ENCODE measurements around the gene CCM2.
A peak's percentile ranks its signal among the peaks of the same experiment; 100 is the strongest.

The CCM2 gene

GRCh38 chr7:45001826-45002225, 1.8 kb downstream of the CCM2 start:
- Histone ChIP-seq H3K79me2 (ENCODE audit: low read length) (peaks cover 66% of the 10 kb centered on the region), H3K9ac (ENCODE audit: low read length) (peak overlapping the region; percentile 67), H3K9me2 (replicated peaks; ENCODE audit: insufficient read depth, low read length) (no peaks in the 10 kb centered on the region), H3F3A (ENCODE audit: insufficient read depth, low read length) (peaks cover 44% of the 10 kb centered on the region), H3K27ac (ENCODE audit: low read length) (peak overlapping the region; percentile 96), H3K4me3 (ENCODE audit: low read length) (peak overlapping the region; percentile 92), H3K9me3 (replicated peaks; ENCODE audit: insufficient read depth, low read length) (no peaks in the 10 kb centered on the region), H2AFZ (ENCODE audit: low read length) (no peak overlapping the region), H3K36me3 (replicated peaks; ENCODE audit: insufficient read depth, low read length) (0 out of 2 replicates have a peak, but pooled peaks cover 4% of the 10 kb centered on the region), H3K4me2 (ENCODE audit: low read depth, low read length) (peak overlapping the region; percentile 86), H3K4me1 (ENCODE audit: low read length) (peaks cover 40% of the 10 kb centered on the region), H4K20me1 (ENCODE audit: insufficient read depth, low read length) (peaks cover 4% of the 10 kb centered on the region; the same call in 1 of the 2 replicates), H3K27me3 (replicated peaks; ENCODE audit: insufficient read depth, low read length) (no peaks in the 10 kb centered on the region)
- DNase-seq = no peak
- TF ChIP-seq, protein P1, sequence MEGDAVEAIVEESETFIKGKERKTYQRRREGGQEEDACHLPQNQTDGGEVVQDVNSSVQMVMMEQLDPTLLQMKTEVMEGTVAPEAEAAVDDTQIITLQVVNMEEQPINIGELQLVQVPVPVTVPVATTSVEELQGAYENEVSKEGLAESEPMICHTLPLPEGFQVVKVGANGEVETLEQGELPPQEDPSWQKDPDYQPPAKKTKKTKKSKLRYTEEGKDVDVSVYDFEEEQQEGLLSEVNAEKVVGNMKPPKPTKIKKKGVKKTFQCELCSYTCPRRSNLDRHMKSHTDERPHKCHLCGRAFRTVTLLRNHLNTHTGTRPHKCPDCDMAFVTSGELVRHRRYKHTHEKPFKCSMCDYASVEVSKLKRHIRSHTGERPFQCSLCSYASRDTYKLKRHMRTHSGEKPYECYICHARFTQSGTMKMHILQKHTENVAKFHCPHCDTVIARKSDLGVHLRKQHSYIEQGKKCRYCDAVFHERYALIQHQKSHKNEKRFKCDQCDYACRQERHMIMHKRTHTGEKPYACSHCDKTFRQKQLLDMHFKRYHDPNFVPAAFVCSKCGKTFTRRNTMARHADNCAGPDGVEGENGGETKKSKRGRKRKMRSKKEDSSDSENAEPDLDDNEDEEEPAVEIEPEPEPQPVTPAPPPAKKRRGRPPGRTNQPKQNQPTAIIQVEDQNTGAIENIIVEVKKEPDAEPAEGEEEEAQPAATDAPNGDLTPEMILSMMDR (IDR thresholded peaks at IDR 0.05; ENCODE audit: low read length) = no peak
- no peak for TF ChIP-seq EZH2phosphoT487 (IDR thresholded peaks at IDR 0.05; ENCODE audit: low read length)

GRCh38 chr7:45003789-45004188, 3.8 kb downstream of the CCM2 start:
- Histone ChIP-seq H3K9ac (ENCODE audit: low read length) (no peak overlapping the region), H3K27ac (ENCODE audit: low read length) (no peak overlapping the region), H3K4me1 (ENCODE audit: low read length) (peaks cover 42% of the 10 kb centered on the region), H2AFZ (ENCODE audit: low read length) (no peak overlapping the region), H3K4me2 (ENCODE audit: low read depth, low read length) (no peak overlapping the region), H3K9me2 (replicated peaks; ENCODE audit: insufficient read depth, low read length) (no peaks in the 10 kb centered on the region), H3K36me3 (replicated peaks; ENCODE audit: insufficient read depth, low read length) (0 out of 2 replicates have a peak, but pooled peaks cover 4% of the 10 kb centered on the region), H4K20me1 (ENCODE audit: insufficient read depth, low read length) (peaks cover 4% of the 10 kb centered on the region; the same call in 1 of the 2 replicates), H3K4me3 (ENCODE audit: low read length) (no peak overlapping the region), H3K9me3 (replicated peaks; ENCODE audit: insufficient read depth, low read length) (no peaks in the 10 kb centered on the region), H3F3A (ENCODE audit: insufficient read depth, low read length) (peaks cover 44% of the 10 kb centered on the region), H3K79me2 (ENCODE audit: low read length) (peaks cover 79% of the 10 kb centered on the region), H3K27me3 (replicated peaks; ENCODE audit: insufficient read depth, low read length) (no peaks in the 10 kb centered on the region)
- no peak for TF ChIP-seq EZH2phosphoT487 (IDR thresholded peaks at IDR 0.05; ENCODE audit: low read length)
- TF ChIP-seq, protein P1 (IDR thresholded peaks at IDR 0.05; ENCODE audit: low read length) = no peak
- no peak for TF ChIP-seq EZH2 (optimal IDR thresholded peaks at IDR 0.05; ENCODE audit: low read depth, low read length)
- DNase-seq = no peak

- peak overlapping the region; percentile 40; the same call in 1 of the 2 replicates for H3K4me2 ChIP-seq (ENCODE audit: low read depth, low read length)
- H3K4me1 ChIP-seq (ENCODE audit: low read length) = peaks cover 34% of the 10 kb centered on the region
- peak overlapping the region; percentile 51; the same call in 1 of the 2 replicates for H3K27ac ChIP-seq (ENCODE audit: low read length)
- no peak for DNase-seq
- no peak overlapping the region for H3K9ac ChIP-seq (ENCODE audit: low read length)
- no peak overlapping the region for H2AFZ ChIP-seq (ENCODE audit: low read length)
- H3K4me3 ChIP-seq (ENCODE audit: low read length) = no peak overlapping the region
- no peaks in the 10 kb centered on the region for H3K9me3 ChIP-seq (replicated peaks; ENCODE audit: insufficient read depth, low read length)
- peaks cover 4% of the 10 kb centered on the region; the same call in 1 of the 2 replicates for H4K20me1 ChIP-seq (ENCODE audit: insufficient read depth, low read length)
- peaks cover 4% of the 10 kb centered on the region; the same call in 1 of the 2 replicates for H3K36me3 ChIP-seq (replicated peaks; ENCODE audit: insufficient read depth, low read length)
- H3F3A ChIP-seq (ENCODE audit: insufficient read depth, low read length) = peaks cover 24% of the 10 kb centered on the region
- no peak for TF ChIP-seq EZH2phosphoT487 (IDR thresholded peaks at IDR 0.05; ENCODE audit: low read length)
- TF ChIP-seq EZH2 (optimal IDR thresholded peaks at IDR 0.05; ENCODE audit: low read depth, low read length) = no peak
- TF ChIP-seq, protein P1 (IDR thresholded peaks at IDR 0.05; ENCODE audit: low read length) = no peak
- H3K27me3 ChIP-seq (replicated peaks; ENCODE audit: insufficient read depth, low read length) = no peaks in the 10 kb centered on the region
- peaks cover 97% of the 10 kb centered on the region for H3K79me2 ChIP-seq (ENCODE audit: low read length)
- no peaks in the 10 kb centered on the region for H3K9me2 ChIP-seq (replicated peaks; ENCODE audit: insufficient read depth, low read length)
These were observed 7.1 kb downstream of the CCM2 start for GRCh38 chr7:45007106-45007505.
